ENCODE measurements around the gene RALA. TPM values are rescaled to one million over a fixed set of nuclear protein-coding genes. Genes with fewer than 3 reads are reported as not detected.
"Not testable (repeated sequence)": the region's sequence is repeated elsewhere in the genome, so short reads cannot be mapped to it uniquely, and the experiment has no call there.

RALA gene
- total and polyA plus RNA-seq, 2 experiments from 2014 or later: 43.5 to 231 TPM

DNA sequence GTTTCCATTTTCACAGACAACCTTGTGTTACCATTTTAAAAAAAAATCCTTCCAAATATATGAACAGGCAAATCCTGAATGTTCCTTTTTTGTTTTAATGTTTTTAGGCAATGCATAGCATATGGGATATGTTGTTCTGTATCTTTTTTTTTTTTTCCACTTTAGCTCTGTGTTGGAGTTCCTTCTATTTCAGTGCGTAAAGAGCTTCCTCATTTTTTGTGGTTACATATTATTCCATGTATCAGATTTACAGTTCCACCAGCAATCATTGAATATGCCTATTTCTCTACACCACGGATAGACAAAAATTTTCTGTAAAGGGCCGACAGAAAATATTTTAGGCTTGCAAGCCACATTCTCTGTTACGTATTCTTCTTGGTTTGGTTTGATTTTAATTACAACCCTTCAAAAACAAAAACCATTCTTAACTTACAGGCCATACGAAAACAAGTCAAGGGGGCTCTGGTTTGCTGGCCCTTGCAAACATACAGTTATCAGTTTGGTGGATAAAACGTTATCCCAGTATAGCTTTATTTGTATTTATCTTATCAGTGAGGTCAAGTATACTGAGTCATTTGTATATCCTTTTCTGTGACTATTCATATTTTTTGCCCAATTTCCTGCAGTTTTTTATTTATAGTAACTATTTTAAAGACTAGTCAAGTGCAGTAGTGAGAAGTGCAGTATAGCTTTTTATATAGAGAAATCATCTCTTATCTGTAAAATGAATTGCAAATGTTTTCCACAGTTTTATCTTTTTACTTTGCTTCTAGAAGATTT is 55.7 kb downstream of the RALA start (continued):
- no peak for TF ChIP-seq JUNB (IDR thresholded peaks at IDR 0.05; ENCODE audit: unreplicated experiment)
- TF ChIP-seq ZNF331 (CRISPR knock-in tag; IDR thresholded peaks at IDR 0.05; ENCODE audit: low read depth): no peak
- no peak for TF ChIP-seq ZNF114 (CRISPR knock-in tag; IDR thresholded peaks at IDR 0.05)
- TF ChIP-seq, protein P1, sequence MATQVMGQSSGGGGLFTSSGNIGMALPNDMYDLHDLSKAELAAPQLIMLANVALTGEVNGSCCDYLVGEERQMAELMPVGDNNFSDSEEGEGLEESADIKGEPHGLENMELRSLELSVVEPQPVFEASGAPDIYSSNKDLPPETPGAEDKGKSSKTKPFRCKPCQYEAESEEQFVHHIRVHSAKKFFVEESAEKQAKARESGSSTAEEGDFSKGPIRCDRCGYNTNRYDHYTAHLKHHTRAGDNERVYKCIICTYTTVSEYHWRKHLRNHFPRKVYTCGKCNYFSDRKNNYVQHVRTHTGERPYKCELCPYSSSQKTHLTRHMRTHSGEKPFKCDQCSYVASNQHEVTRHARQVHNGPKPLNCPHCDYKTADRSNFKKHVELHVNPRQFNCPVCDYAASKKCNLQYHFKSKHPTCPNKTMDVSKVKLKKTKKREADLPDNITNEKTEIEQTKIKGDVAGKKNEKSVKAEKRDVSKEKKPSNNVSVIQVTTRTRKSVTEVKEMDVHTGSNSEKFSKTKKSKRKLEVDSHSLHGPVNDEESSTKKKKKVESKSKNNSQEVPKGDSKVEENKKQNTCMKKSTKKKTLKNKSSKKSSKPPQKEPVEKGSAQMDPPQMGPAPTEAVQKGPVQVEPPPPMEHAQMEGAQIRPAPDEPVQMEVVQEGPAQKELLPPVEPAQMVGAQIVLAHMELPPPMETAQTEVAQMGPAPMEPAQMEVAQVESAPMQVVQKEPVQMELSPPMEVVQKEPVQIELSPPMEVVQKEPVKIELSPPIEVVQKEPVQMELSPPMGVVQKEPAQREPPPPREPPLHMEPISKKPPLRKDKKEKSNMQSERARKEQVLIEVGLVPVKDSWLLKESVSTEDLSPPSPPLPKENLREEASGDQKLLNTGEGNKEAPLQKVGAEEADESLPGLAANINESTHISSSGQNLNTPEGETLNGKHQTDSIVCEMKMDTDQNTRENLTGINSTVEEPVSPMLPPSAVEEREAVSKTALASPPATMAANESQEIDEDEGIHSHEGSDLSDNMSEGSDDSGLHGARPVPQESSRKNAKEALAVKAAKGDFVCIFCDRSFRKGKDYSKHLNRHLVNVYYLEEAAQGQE (IDR thresholded peaks at IDR 0.05; ENCODE audit: unreplicated experiment): no peak
- no peak for TF ChIP-seq EZH2 (IDR thresholded peaks at IDR 0.05; ENCODE audit: low read depth, unreplicated experiment)
- TF ChIP-seq, protein P2, sequence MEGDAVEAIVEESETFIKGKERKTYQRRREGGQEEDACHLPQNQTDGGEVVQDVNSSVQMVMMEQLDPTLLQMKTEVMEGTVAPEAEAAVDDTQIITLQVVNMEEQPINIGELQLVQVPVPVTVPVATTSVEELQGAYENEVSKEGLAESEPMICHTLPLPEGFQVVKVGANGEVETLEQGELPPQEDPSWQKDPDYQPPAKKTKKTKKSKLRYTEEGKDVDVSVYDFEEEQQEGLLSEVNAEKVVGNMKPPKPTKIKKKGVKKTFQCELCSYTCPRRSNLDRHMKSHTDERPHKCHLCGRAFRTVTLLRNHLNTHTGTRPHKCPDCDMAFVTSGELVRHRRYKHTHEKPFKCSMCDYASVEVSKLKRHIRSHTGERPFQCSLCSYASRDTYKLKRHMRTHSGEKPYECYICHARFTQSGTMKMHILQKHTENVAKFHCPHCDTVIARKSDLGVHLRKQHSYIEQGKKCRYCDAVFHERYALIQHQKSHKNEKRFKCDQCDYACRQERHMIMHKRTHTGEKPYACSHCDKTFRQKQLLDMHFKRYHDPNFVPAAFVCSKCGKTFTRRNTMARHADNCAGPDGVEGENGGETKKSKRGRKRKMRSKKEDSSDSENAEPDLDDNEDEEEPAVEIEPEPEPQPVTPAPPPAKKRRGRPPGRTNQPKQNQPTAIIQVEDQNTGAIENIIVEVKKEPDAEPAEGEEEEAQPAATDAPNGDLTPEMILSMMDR (conservative IDR thresholded peaks at IDR 0.05; ENCODE audit: low read depth in 2 of 2): no peak
- TF ChIP-seq STAT1 (IDR thresholded peaks at IDR 0.05; ENCODE audit: unreplicated experiment): no peak
- no peak for TF ChIP-seq NANOG (IDR thresholded peaks at IDR 0.05; ENCODE audit: borderline replicate concordance)
- no peak for TF ChIP-seq POLR2AphosphoS5 (IDR thresholded peaks at IDR 0.05; ENCODE audit: low read depth)
- TF ChIP-seq EZH2phosphoT487 (IDR thresholded peaks at IDR 0.05; ENCODE audit: unreplicated experiment): no peak
- TF ChIP-seq, protein P3, sequence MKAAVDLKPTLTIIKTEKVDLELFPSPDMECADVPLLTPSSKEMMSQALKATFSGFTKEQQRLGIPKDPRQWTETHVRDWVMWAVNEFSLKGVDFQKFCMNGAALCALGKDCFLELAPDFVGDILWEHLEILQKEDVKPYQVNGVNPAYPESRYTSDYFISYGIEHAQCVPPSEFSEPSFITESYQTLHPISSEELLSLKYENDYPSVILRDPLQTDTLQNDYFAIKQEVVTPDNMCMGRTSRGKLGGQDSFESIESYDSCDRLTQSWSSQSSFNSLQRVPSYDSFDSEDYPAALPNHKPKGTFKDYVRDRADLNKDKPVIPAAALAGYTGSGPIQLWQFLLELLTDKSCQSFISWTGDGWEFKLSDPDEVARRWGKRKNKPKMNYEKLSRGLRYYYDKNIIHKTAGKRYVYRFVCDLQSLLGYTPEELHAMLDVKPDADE (IDR thresholded peaks at IDR 0.05): no peak

DNA sequence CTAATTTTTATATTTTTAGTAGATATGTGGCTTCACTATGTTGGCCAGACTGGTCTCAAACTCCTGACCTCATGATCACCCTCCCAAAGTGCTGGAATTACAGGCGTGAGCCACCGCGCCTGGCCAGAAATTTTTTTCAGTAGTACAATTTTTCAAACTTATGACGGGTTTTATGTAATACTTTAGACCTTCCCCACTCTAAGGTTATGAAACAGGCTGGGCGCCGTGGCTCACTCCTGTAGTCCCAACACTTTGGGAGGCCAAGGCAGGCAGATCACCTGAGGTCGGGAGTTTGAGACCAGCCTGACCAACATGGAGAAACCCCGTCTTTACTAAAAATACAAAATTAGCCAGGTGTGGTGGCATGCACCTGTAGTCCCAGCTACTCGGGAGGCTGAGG is 56.5 kb downstream of the RALA start:
- H3K4me2 ChIP-seq: not testable (repeated sequence)

More for the DNA sequence above, 56.5 kb downstream of the RALA start:
- not testable (repeated sequence) for H3F3A ChIP-seq (replicated peaks; ENCODE audit: low read depth); H3K9me2 ChIP-seq (ENCODE audit: insufficient read depth); H3K4me3 Mint-ChIP-seq; H3K36me3 ChIP-seq (ENCODE audit: insufficient read depth); DNase-seq (ENCODE audit: low spot score); H3K27me3 Mint-ChIP-seq (ENCODE audit: insufficient read depth, low read depth, poor library complexity); H2AFZ ChIP-seq; ATAC-seq; H3K27ac Mint-ChIP-seq; H3K9me3 Mint-ChIP-seq; H3K4me3 ChIP-seq; H3K27ac ChIP-seq (ENCODE audit: low read depth); H3K27me3 ChIP-seq (ENCODE audit: insufficient read depth)
- Histone ChIP-seq H4K20me1 (replicated peaks; ENCODE audit: insufficient read depth) (peaks cover 10% of the 10 kb centered on the region; the same call in 1 of the 2 replicates), H3K79me2 (replicated peaks; ENCODE audit: insufficient read depth) (peaks cover 92% of the 10 kb centered on the region), H3K4me1 (ENCODE audit: insufficient read depth) (peaks cover 31% of the 10 kb centered on the region)
- Mint-ChIP-seq H3K36me3 (ENCODE audit: low read depth) (peaks cover 21% of the 10 kb centered on the region), H3K4me1 (peaks cover 25% of the 10 kb centered on the region)

All from GM23338 (cell line).